ENCODE results near the gene BDP1. TPM values are rescaled to one million over a fixed set of nuclear protein-coding genes. Genes with fewer than 3 reads are reported as not detected.

Gene BDP1
- total and polyA plus RNA-seq, 2 of the 4 experiments (the other 2 are of a cell fraction), result 5.8 to 14.0 TPM

Small RNA genes within 50 kb of the gene (microRNA-seq; reads per million reads assigned to microRNA genes)
- not detected for gene HMGN1P12 (ENCODE audit: insufficient read depth, insufficient read length)

Small RNA genes within 50 kb of the gene (small RNA-seq; reads per million reads assigned to genes)
- 0 reads per million in 5 experiments for gene HMGN1P12

Other genes with a start within 250 kb of the BDP1 start
- gene MCCC2, start 131.7 kb downstream of the BDP1 start, total RNA-seq (2012; rRNA removed), result 14.2 and 22.0 TPM in 2 replicates
- gene MCCC2, start 131.7 kb downstream of the BDP1 start, polyA plus RNA-seq (2012; rRNA removed), result 14.5 and 18.0 TPM in 2 replicates

All from IMR-90 (cell line).